Retinal pigment epithelial cell (primary cell): ENCODE results near the gene PAK4.

ENCODE experiments used
- DNase-seq: peaks from one replicate; pipeline ENCODE4 v3.0.0-alpha.2; 2010; ENCODE audit warnings: low read depth
- H3K4me3 ChIP-seq: 2 replicates; pipeline ENCODE4 v1.5.1; 2011; ENCODE audit warnings: mild to moderate bottlenecking, low read length, control low read depth, moderate library complexity
- TF ChIP-seq, protein P1 (sequence below): conservative IDR thresholded peaks from 2 replicates; pipeline ENCODE4 v1.5.1; 2011; ENCODE audit warnings: low read depth, low read length, control low read depth, inconsistent platforms

The PAK4 gene

DNA sequence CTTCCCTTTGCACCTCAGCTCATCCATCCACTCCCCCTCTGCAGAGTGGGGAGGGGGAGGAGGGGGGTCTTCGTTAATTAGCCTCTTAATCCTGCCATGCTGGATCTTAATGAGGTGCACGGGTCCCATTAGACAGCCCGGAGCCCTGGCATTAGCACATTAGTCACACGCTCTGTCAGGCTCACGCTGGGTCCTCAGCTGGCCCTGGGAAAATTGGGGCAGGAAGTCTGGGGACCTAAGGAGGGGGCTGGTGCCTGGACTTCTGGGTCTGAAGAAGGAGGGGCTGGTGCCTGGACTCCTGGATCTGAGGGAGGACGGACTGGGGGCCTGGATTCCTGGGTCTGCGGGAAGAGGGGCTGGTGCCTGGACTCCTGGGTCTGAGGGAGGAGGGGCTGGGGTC, 70.7 kb downstream of the PAK4 start:
- DNase-seq: no peak
- H3K4me3 ChIP-seq: no peak overlapping the region

DNA sequence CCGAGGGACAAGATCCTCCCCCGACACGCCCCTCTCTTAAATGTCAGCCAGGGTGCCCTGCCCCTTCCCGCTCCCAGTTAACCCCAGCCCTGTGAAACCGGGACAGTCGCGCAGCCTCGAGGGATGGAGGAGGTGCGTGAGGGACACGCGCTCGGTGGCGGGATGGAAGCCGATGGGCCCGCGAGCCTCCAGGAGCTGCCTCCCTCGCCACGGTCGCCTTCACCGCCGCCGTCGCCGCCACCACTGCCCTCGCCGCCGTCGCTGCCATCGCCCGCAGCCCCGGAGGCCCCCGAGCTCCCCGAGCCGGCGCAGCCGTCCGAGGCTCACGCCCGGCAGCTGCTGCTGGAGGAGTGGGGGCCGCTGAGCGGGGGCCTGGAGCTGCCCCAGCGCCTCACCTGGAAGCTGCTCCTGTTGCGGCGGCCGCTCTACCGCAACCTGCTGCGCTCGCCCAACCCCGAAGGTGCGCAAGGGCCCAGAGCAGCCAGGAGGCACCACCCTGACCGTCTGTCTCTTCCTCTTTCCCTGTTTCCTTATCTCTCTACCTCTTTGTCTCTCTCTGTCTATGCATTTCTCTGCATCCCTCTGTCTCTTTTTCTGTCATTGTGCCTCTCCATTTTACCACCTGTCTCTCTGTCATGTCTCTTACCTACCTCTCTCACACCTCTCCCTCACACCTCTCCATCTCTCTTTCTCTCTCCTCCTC, 71.4 kb downstream of the PAK4 start, which contains the start of gene NCCRP1:
Gene NCCRP1 (plus strand): TSS at position 105 of the 703 bp plus-strand sequence. CDS start 19 bp downstream, at position 124.
- DNase-seq: no peak
- no peak within 1 kb of the TSS for H3K4me3 ChIP-seq
- TF ChIP-seq, protein P1, sequence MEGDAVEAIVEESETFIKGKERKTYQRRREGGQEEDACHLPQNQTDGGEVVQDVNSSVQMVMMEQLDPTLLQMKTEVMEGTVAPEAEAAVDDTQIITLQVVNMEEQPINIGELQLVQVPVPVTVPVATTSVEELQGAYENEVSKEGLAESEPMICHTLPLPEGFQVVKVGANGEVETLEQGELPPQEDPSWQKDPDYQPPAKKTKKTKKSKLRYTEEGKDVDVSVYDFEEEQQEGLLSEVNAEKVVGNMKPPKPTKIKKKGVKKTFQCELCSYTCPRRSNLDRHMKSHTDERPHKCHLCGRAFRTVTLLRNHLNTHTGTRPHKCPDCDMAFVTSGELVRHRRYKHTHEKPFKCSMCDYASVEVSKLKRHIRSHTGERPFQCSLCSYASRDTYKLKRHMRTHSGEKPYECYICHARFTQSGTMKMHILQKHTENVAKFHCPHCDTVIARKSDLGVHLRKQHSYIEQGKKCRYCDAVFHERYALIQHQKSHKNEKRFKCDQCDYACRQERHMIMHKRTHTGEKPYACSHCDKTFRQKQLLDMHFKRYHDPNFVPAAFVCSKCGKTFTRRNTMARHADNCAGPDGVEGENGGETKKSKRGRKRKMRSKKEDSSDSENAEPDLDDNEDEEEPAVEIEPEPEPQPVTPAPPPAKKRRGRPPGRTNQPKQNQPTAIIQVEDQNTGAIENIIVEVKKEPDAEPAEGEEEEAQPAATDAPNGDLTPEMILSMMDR: no peak

More for the DNA sequence above, 70.7 kb downstream of the PAK4 start:
- TF ChIP-seq, protein P1: no peak

DNA sequence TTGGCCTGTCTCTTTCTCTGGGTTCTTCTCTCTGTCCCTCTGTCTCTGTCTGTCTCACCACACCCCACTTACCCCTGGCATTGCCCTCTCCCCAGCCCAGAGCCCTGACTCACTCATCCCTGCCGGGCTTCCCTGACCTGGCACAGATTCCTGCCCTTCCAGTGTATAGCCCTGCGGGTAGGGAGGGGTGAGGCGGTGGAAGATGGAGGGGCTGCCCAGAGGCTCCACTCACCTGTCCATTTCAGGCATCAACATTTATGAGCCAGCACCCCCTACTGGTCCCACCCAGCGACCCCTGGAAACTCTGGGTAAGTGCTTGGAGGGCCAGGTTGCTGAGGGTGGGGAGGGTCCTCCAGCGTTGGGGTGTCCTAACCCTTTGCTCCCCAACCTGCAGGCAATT, 72.2 kb downstream of the PAK4 start:
- no peak overlapping the region for H3K4me3 ChIP-seq
- TF ChIP-seq, protein P1: no peak
- DNase-seq: no peak

DNA sequence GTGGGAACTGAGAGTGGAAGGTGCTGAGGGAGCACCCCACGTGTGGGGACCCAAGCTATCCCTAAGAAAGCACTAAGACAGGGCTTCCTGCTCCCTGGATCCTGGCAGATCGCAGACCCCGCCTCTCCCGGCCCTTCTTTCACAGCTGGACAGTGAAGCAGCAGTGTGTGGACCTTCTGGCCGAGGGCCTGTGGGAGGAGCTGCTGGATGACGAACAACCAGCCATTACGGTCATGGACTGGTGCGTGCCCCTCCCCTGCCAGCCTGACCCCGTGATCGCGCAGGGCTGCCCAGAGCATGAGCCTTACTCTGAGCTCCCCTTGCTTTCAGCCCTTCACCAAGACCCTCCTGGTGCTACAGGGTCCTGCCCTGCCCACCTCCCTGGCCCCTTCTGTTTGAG, 73.4 kb downstream of the PAK4 start:
- TF ChIP-seq, protein P1: no peak
- DNase-seq: peak; percentile 26
- H3K4me3 ChIP-seq: no peak overlapping the region

DNA sequence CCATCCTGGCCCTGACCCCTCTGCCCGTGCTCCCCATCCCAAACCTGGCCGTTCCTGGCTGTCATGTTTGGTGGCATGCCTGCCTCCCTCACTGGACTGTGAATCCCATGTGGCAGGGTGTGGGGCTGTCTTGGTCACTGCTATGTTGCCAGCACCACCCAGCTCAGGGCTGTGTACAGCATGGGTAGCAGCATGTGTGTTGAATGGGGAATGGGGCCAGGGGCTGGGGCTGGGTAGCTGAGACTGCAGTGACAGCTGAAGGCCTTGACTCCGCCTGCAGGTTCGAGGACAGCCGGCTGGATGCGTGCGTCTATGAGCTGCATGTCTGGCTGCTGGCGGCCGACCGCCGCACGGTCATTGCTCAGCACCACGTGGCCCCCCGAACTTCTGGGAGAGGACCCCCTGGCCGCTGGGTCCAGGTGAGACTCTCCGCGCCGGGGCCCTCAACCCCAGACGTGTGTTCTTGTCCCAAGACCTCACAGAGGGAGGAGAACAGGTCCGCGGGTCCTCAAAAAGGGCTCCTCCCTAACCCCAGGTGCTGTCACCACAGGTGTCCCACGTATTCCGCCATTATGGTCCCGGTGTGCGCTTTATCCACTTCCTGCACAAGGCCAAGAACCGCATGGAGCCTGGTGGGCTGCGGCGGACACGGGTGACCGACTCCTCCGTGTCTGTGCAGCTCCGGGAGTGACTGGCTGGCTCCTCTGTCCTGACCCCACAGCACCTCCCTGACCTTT, 74.6 kb downstream of the PAK4 start:
- TF ChIP-seq, protein P1: no peak
- H3K4me3 ChIP-seq: no peak overlapping the region
- DNase-seq: no peak

DNA sequence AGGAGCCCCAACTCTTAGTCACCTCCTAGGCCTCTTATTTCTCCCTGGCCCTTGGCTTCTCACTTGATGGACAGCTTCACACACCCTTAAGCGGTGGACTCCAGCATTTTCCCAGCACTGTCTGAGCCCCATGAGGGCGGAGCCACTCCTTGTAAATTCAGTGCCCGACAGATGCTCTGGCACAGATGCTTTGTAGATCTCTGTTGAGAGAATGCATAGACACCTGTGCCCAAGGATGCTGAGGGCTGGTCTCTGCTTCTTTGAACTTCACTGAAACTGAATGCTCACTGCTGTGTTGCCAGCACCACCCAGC, 75.2 kb downstream of the PAK4 start:
- no peak overlapping the region for H3K4me3 ChIP-seq
- TF ChIP-seq, protein P1: no peak
- DNase-seq: no peak

DNA sequence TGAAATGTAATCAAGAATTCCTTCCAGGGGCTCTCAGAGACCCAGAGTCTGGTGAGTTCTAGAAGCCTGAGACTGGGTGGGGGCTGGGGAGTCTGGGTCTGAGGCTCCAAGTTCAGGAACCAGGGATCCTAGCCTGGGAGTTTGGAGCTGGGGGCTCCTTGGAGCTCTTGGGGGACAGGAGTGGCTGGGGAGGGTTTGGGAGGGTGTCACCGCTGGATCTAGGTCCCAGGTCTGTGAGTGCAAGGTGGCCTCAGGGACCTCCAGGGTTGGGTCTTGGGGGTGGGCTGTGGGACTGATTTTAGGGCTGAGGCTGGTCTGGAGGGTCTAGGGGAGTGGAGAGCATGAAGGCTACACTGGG, 77.4 kb downstream of the PAK4 start:
- TF ChIP-seq, protein P1: no peak
- no peak overlapping the region for H3K4me3 ChIP-seq
- DNase-seq: no peak
